Measurements from ENCODE around the gene INPP5A. TPM values are rescaled to one million over a fixed set of nuclear protein-coding genes. Genes with fewer than 3 reads are reported as not detected.

INPP5A gene
- total RNA-seq, 1 donor from 2014 or later: 32.8 TPM

DNA sequence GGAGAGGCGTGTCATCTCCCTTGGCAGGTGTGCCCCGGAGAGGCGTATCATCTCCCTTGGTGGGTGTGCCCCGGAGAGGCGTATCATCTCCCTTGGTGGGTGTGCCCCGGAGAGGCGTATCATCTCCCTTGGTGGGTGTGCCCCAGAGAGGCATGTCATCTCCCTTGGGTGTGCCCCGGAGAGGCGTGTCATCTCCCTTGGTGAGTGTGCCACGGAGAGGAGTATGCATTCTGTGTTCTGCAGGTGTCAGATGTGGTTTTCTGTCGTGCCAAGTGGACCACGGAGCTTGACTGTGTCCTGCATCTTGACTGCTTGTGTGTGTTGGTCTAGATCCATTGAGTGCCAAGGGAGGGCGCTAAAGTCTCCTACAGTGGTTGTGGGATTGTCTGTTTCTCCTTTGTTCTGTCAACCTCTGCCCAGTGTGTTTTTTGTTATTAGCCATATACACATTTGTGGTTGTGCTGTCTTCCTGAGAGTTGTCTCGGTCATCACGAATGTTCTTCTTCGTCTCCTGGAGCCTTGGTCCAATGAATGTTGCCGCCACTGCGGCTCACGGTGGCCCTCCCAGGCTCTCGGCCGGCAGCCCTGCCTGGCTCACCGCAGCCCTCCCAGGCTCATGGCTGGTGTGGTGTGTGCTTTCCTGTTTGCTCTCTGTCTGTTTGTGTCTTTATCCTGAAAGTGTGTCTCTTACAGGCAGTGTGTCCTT, 96.8 kb downstream of the INPP5A start:
- no peak for DNase-seq

DNA sequence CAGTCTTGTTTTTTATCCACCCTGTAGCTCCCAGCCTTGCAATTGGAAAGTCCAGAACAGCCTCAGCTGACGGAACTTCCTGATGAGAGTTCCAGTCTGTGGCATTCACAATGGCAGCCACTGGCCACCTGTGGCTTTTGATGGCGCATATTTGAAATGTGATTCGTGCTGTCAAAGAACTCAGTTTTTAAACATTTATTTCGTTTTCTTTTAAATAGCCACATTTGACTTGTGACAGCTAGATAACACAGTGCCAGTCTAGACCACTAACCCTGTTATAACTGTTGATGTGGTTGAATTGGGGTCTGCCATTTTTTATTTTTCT, 97.3 kb downstream of the INPP5A start:
- peak; percentile 11 for DNase-seq

DNA sequence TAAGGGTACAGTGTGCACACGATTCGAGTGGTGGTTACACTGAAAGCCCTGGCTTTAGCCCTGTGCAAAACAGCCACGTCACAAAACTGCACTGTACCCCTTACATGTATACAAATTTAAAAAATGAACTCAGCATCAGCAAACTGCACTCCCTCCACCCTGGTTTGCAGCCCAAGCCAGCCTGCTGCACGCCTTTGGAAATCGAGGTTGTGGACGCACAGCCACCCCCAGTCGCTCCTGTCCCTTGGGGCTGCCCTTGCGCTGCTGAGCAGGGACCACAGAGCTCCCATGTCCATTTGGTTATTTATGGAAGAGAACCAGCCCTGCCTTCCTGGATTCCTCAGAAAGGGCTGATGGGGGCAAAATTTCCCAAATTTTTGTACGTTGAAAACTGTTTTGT, 98.8 kb downstream of the INPP5A start:
- DNase-seq: no peak

- DNase-seq: peak; percentile 77
Observed at GRCh38 chr10:132637477-132638129, 100.0 kb downstream of the INPP5A start.

GRCh38 chr10:132638130-132638515, 100.5 kb downstream of the INPP5A start:
- no peak for DNase-seq

- DNase-seq: no peak
Observed at GRCh38 chr10:132639470-132639869, 101.9 kb downstream of the INPP5A start.

- DNase-seq: no peak
Observed at GRCh38 chr10:132640326-132641125, 102.9 kb downstream of the INPP5A start.

DNA sequence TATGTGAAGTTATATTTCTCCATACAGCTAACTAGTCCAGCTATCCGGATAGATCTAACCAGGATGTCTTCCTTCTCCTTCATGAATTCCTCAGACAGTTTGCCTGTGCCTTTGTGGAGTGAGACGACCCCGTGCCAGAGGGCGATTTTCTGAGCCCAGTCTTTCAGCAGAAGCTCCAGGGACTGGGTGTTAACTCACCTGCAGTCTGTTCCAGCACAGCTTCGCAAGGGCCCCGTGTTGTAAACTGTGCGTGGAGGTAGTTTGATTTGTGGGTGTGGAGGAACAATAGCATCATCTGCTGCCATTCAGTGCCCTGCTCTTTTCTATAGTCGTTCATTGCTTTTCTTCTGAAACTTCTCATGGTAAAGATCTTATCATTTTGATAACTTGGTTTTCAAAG, 103.8 kb downstream of the INPP5A start:
- no peak for DNase-seq

DNA sequence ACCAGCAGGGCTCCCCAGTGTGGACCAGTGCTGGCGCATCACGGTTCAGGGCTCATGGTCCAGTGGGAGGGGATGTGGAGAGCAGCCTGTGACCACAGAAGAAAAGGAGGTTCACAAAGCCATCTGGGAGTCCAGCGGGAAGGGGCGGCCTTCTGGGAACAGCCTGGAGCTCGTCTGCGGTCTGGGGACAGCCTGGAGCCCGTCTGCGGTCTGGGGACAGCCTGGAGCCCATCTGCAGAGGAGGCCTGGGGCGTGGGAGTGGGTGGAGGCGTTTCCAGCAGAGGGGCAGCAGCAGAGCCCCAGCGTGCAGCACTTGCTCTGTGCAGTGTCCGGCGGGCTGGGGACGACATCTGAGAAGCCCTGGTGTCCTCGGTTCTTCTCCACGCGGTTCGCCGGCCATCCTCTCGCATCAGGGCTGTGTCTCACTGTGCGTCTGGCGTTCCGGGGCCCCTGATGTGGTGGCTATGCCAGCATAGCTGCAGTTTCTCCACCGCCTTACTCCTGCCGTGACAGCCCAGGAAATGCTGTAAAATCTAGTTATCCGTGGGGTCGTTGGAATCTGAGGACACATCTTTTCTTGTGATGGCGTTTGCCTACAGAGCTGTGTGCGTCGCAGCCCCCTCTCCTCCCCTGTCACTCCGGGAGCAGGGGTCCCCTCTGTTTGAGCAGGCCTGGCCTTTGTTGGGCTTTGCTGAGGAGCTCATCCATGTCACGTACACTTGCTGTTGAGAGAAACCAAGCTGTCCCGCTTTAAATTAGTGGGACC, 104.6 kb downstream of the INPP5A start:
- no peak for DNase-seq

GRCh38 chr10:132642732-132643008, 105.1 kb downstream of the INPP5A start:
- no peak for DNase-seq

DNA sequence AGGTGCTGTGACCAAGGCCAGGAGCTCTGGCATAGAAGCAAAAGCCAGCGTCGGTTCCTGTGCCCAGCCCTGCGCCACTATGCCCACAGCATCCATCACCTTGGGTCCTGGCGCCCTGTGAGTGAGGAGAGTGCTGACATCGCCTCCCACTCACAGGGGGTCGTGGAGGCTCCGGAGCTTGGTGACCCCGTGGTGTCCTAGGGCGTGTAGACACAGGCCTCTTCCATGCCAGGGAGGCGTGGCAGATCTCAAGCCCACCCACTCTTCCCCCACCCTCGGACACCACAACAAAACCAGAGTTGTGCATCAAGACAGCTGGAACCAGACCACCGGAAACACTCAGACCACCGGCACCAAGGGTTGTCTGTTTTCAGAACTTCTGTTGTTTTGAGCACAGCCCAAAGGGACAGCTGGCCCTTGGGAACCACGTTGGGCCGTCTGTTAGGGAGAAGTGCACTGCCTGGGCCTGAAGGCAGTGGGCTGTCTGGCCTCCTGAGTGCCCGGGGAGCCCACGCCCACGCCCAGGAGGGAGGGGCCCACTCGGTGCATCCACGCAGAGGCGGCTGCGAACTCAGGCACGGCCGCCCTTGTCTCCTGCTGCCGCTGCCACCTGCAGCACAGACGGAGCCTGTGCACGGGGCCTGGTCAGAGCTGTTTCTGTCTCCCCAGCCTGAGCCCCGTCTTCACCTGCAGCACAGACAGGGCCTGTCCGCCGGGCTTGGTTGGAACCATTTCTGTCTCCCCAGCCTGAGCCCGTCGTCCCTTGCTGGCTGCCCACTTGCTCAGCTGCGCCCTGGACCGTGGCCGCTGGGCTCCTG, 106.3 kb downstream of the INPP5A start:
- no peak for DNase-seq

- no peak for DNase-seq
Observed at GRCh38 chr10:132644527-132645246, 107.1 kb downstream of the INPP5A start.

DNA sequence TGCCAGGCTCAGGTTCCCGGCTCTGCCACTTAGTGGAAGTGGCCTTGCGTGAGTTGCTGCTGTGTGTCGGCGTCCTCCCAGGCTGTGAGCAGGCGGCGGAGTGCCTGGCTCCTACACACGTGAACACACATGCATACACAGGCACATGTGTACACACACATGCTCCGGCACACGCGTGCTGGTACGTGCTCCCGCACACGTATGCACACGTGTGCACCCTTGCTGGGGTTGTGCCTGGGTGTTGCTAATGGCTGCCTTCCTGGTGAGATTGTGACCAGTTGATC, 107.6 kb downstream of the INPP5A start:
- no peak for DNase-seq

DNA sequence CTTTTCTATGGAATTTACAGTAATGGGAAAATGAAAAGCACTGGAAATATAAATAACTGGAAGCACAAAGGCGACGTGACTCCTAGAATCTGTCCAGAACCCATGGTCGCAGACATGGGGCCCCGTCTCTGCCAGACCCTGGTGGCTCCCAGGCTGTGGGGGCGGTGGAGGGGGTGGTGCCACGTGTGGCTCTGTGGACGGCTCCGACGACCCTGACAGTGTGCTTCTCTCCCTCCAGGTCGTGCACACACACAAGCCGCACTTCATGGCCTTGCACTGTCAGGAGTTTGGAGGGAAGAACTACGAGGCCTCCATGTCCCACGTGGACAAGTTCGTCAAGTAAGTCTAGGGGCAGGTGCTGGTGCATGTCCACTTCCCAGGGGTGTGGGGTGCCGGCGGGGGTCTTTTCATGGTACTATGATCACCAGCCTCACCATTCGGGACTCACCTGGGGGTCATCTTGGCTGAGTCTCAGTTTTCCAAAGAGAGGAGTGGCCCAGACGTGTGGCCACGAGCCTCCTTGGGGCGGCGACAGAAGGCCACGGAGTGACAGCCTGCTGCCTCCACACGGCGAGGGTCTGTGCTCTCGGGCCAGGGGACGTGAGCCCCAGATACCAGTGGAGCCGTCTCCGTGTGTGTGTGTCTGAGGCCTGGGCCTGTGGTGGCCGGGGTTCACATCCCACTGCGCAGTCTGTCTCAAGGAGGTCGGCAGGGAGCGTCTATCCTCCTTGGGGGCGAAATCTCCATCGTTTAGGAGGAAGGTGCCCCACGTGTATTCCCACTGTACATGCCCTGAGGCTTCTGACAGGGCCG, 108.2 kb downstream of the INPP5A start:
- DNase-seq: no peak

- DNase-seq: no peak
Observed at GRCh38 chr10:132646443-132647097, 109.0 kb downstream of the INPP5A start.

DNA sequence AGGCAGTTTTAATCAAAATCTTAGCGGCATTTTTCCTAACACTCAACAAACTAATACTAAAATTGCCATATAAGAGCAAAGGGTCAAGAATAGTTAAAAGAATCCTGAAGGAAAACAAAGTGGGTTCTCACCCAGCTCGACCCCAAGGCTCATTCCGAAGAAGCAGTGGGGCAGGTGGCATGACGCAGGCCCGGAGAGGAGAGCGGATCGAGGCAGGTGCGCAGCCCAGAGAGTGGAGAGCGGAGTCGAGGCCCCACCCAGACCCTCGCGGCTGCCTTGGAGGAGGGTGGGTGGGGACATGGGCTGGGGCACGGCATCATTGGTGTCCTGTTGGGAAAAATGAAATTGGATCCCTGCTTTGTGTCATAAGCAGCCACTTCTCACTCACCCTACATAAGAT, 109.8 kb downstream of the INPP5A start:
- DNase-seq: no peak

GRCh38 chr10:132648072-132648850, 110.7 kb downstream of the INPP5A start:
- DNase-seq: peak; percentile 25

- DNase-seq: no peak
Observed at GRCh38 chr10:132648851-132649528, 111.4 kb downstream of the INPP5A start.
